ENCODE measurements around the gene PRCC.

PRCC gene

DNA sequence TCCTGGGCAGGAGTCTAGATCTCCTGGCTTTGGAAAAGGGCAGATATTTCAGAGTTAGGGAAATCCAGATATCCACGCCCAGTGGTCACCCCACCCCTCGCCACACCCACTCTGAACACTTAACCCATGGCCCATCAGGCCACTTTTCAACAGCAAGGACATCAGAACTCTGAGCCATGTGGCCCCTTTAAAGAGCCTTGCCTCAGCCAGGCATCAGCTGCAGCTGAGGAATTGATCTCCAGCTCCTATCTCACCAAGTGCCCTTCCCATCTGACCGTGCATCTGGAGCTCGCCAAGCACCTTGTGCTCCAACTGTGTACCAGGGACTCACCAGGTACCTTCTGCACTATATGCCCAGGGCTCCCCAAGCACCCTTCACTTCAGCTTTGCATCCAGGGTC, 69.6 kb downstream of the PRCC start:
- no peaks in the 10 kb centered on the region for H3K36me3 Mint-ChIP-seq (ENCODE audit: low read depth)
- H3K9me3 Mint-ChIP-seq: no peaks in the 10 kb centered on the region
- H3K4me3 Mint-ChIP-seq: no peak overlapping the region
- intact Hi-C loops (cut with micrococcal nuclease): no loop called here
- H3K4me1 Mint-ChIP-seq (ENCODE audit: low read depth): no peaks in the 10 kb centered on the region
- H3K27me3 Mint-ChIP-seq: peaks cover 80% of the 10 kb centered on the region
- no peak overlapping the region for H3K27ac Mint-ChIP-seq

DNA sequence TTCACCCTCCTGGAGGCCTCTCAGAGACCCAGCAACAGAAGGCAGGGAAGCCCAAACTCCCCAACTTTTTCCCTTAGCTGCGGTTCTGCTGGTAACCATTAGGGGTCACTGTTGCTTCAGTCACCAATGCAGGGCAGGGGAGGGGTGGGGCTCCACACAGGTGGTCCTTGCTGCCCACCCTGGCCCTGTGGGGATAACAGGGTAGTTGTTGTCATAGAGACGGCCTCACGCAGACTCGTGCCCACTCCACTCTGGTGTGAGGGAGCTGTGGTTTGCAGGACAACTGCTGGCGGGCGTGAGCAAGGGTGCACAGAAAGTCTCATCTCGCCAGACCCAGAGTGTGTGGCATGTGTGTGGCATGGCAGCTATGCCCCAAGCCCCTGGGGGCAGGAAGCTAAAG, 71.6 kb downstream of the PRCC start:
- Mint-ChIP-seq H3K36me3 (ENCODE audit: low read depth) (no peaks in the 10 kb centered on the region), H3K4me3 (no peak overlapping the region), H3K4me1 (ENCODE audit: low read depth) (peaks cover 10% of the 10 kb centered on the region), H3K27ac (no peak overlapping the region), H3K9me3 (no peaks in the 10 kb centered on the region), H3K27me3 (peaks cover 83% of the 10 kb centered on the region)
- intact Hi-C loops (cut with micrococcal nuclease): no loop called here

DNA sequence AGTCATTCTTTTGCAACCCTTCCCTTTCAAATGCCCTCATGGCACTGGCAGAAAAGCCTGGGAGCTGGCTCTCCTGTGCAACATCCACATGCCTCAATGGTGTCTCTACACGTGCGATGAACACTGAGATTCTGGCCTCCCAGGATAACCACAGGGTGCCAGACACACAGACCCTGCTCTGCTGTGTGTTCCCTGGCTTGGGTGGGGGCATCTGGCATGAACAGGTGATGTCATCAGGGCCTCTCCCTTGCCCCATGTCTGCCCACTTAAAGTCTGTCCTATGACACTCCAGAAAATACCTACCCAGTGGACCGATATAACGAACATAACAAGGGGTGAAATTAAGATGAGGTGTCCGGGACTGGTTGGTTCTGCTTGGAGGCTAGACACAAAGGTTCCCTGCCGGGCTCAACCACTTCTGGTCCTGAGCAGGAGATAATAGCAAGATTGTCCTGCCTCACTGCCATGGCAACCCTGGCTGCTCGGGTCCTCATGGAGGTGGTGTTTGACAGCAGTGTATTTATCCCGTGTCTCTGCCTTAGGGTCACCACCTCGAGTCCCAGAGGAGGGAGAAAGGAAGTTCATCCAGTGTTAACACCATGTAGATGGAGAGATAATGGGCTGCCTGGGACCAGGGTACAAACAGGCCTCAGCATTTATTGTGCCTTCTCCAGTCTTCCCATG, 72.2 kb downstream of the PRCC start:
- Mint-ChIP-seq H3K27ac (no peak overlapping the region), H3K27me3 (peaks cover 84% of the 10 kb centered on the region)

DNA sequence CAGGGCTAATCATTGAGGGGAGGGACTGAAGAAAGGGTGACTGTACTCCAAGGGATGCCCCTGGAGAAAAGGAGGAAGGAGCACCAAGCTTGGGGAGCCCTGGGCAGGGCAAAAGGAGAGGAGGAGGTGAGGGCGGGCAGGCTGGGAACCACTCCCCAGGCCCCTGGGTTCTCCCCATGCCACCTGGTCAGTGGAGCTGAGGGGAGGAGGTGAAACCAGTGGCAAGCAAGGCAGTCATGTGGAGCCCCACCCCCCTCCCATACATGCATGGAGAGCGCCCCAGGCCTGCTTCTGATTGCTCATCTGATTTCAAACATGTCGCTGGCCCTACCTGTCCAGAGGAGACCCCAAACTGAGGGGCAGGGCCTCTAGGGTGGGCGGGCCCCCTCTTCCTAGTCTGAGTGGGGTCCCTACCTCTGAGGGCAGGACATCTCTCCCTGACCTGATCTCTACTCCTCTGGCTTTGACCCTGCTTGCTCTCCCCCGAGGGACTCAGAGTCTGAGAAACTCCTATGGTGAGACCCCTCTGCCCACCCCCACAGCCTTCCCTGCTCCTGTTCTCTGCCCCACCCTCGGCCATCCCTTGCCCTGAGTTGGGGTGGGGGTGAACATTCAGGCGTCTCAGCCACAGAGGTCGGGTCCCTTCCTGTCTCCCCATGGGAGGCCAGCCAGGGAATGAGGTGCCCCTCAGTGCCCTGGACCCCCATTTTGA, 73.0 kb downstream of the PRCC start:
- Mint-ChIP-seq H3K4me3 (no peak overlapping the region), H3K4me1 (ENCODE audit: low read depth) (peaks cover 17% of the 10 kb centered on the region), H3K9me3 (no peaks in the 10 kb centered on the region), H3K27ac (no peak overlapping the region), H3K27me3 (peaks cover 84% of the 10 kb centered on the region), H3K36me3 (ENCODE audit: low read depth) (no peaks in the 10 kb centered on the region)
- intact Hi-C loops (cut with micrococcal nuclease): no loop called here

More for the DNA sequence above, 72.2 kb downstream of the PRCC start:
- Mint-ChIP-seq H3K9me3 (no peaks in the 10 kb centered on the region), H3K4me1 (ENCODE audit: low read depth) (peaks cover 10% of the 10 kb centered on the region), H3K36me3 (ENCODE audit: low read depth) (no peaks in the 10 kb centered on the region), H3K4me3 (no peak overlapping the region)
- intact Hi-C loops (cut with micrococcal nuclease): no loop called here

DNA sequence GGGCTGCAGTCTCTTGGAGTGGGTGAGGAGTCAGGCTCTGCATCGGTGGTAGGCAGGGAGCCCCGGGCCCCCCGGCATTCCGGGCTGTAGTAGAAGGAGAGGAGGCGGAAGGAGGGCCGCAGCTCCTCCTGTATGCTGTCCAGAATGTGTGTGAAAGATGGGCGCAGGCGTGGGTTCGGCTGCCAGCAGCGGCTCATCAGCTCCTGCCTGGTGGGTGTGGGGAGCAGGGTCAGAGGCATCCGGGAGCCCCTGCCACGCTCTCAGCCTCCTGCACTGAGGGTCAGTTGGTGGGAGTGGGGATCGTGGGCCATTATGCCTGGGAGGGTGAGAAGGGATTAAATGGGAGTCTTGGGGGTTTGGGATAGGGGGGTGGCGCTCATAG, 73.6 kb downstream of the PRCC start:
- Mint-ChIP-seq H3K4me3 (no peak overlapping the region), H3K4me1 (ENCODE audit: low read depth) (peaks cover 20% of the 10 kb centered on the region), H3K36me3 (ENCODE audit: low read depth) (no peaks in the 10 kb centered on the region), H3K27me3 (peaks cover 87% of the 10 kb centered on the region), H3K9me3 (no peaks in the 10 kb centered on the region), H3K27ac (no peak overlapping the region)
- intact Hi-C loops (cut with micrococcal nuclease): no loop called here

DNA sequence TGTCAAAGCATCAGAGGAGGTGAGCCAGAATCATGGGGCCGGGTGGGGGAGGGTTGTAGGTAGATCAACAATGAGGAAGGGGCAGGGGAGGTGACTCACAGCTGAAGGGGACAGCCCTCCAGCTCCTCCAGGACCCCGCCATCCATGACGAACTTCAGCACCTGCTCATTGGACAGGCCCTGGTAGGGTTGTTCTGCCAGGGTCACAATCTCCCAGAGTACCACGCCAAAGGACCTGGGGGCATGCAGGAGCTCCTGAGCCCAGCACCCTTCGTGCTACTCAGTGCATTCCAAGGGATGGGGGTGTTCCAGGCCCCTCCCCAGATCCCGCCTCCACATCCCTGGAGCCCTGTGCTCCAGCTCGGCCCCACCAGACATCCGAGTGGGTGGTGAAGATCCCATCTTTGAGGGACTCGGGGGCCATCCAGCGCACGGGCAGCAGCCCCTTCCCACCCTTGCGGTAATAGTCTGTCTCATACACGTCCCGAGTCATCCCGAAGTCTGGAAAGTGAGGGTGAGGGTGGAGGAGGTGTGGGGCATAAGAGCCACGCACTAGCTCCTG, 74.0 kb downstream of the PRCC start:
- H3K36me3 Mint-ChIP-seq (ENCODE audit: low read depth): no peaks in the 10 kb centered on the region
- H3K4me3 Mint-ChIP-seq: no peak overlapping the region
- peaks cover 87% of the 10 kb centered on the region for H3K27me3 Mint-ChIP-seq
- H3K4me1 Mint-ChIP-seq (ENCODE audit: low read depth): peaks cover 20% of the 10 kb centered on the region
- H3K9me3 Mint-ChIP-seq: no peaks in the 10 kb centered on the region
- H3K27ac Mint-ChIP-seq: no peak overlapping the region
- intact Hi-C loops (cut with micrococcal nuclease): no loop called here

DNA sequence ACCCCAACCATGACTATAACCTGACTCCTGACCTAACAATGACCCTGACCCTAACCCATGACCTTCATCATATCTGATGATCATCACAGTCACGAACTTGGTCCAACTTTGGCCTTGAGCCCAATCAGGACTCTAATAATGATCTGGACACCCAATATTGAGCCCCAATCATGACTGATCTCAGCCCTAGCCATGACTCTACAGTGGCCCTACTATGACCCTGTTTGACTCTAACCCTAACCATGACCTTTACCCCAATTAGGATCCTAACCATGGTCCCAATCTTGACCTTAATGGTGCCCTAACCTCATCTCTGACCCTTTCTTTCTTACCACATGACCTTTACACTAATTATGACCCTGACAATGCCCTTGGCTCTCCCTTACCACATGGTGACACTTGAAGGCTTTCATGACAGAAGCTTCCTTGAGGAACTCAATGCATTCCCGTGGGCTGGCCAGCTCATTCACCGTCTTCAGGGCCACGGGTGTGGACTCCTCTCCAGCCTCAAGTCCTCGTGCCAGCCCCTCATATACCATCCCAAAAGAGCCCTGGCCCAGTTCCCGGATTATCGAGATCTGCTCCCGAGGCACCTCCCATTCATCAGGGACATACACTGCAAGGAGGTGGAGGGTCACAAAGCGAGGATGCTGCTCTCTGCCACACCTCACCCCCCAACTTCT, 75.4 kb downstream of the PRCC start:
- Mint-ChIP-seq H3K36me3 (ENCODE audit: low read depth) (no peaks in the 10 kb centered on the region), H3K27me3 (peaks cover 91% of the 10 kb centered on the region), H3K4me1 (ENCODE audit: low read depth) (peaks cover 20% of the 10 kb centered on the region)

DNA sequence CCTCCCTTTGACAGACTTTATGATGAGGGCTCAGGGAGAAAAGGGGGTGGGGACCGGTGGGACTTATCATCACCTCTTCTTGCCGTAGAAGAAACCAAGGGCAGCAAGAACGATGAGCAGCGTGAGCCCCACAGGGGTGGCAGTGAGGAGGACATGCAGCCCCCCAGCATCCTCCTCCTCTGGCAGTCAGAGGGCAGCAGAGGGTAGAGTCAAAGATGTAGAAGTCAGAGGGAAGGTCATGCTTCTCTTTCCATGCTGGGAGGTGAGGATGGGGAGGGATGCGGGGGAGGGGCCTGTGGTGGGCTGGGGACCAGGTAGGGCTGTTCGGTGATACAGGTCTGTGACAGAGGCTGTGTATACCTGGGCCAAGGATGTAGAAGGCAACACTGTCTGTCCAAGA, 76.8 kb downstream of the PRCC start:
- no peaks in the 10 kb centered on the region for H3K9me3 Mint-ChIP-seq
- no peak overlapping the region for H3K4me3 Mint-ChIP-seq
- intact Hi-C loops (cut with micrococcal nuclease): no loop called here
- H3K4me1 Mint-ChIP-seq (ENCODE audit: low read depth): peaks cover 20% of the 10 kb centered on the region
- H3K36me3 Mint-ChIP-seq (ENCODE audit: low read depth): no peaks in the 10 kb centered on the region
- no peak overlapping the region for H3K27ac Mint-ChIP-seq
- peaks cover 92% of the 10 kb centered on the region for H3K27me3 Mint-ChIP-seq

More for the DNA sequence above, 75.4 kb downstream of the PRCC start:
- H3K4me3 Mint-ChIP-seq: no peak overlapping the region
- H3K27ac Mint-ChIP-seq: no peak overlapping the region
- H3K9me3 Mint-ChIP-seq: no peaks in the 10 kb centered on the region
- intact Hi-C loops (cut with micrococcal nuclease): no loop called here

DNA sequence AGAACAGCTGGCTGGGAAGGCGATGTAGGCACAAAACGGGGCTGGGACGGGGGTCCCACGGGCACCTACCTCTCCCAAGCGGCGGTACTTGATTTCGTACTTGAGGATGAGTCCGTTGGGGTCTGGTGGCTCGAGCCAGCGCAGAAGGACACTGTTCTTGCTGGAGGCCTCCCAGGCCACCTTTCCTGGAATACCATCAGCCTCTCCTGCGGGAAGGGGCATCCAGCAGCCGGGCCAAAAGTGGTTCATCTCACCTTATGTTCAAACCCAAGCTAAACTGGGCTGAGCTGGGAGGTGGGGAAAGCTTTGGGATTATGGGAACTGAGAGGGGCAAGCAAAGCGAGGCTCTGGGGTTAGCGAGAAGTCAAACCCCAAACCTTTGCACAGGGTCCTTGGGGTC, 77.3 kb downstream of the PRCC start:
- Mint-ChIP-seq H3K9me3 (no peaks in the 10 kb centered on the region), H3K27me3 (peaks cover 92% of the 10 kb centered on the region), H3K4me1 (ENCODE audit: low read depth) (peaks cover 20% of the 10 kb centered on the region), H3K36me3 (ENCODE audit: low read depth) (no peaks in the 10 kb centered on the region), H3K4me3 (no peak overlapping the region), H3K27ac (no peak overlapping the region)
- intact Hi-C loops (cut with micrococcal nuclease): no loop called here

DNA sequence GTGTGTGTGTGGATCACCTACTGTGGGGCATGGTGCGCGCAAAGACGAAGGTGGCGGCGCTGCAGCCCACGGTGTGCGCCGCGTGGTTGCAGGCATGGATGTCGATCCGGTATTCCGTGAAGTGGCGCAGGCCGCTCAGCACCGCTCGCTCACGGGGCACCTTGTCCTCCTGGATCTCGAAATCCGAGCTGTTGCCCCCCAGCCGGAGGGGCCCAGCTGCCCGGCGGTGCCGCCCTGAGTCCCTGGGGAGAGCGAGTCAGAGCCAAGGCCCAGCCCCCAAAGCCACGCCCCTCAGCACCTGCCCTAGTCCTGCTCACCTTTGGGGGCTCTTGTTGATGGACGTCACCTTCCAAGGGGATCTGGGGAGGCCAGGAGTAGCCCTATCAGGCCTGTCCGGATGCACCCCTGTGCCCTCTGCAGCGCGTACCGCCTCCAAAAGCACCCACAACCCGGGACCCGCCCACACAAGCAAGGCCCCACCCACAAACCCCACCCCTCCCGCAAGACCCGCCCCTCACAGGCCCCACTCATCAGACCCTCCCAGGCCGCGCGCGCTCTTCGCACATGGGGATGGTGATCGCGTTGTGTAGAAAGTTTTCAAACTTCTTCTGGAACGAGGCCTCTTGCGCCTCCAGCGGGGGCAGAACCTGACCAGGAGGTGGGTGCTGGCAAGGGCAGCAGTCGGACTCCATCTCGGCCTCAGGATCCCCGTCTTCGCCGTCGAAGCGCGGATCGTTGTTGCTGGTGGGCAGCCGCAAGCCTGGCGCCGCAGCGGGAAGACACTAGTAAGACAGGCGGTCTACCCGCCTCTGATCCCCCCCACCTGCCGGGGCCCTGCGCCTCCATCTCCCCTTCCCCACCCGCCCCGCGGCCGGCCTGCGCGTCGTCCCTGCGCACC, 78.0 kb downstream of the PRCC start:
- no peak overlapping the region for H3K27ac Mint-ChIP-seq
- no peak overlapping the region for H3K4me3 Mint-ChIP-seq
- intact Hi-C loops (cut with micrococcal nuclease): no loop called here
- H3K9me3 Mint-ChIP-seq: no peaks in the 10 kb centered on the region
- H3K27me3 Mint-ChIP-seq: peaks cover 92% of the 10 kb centered on the region
- H3K36me3 Mint-ChIP-seq (ENCODE audit: low read depth): no peaks in the 10 kb centered on the region
- H3K4me1 Mint-ChIP-seq (ENCODE audit: low read depth): peaks cover 20% of the 10 kb centered on the region

DNA sequence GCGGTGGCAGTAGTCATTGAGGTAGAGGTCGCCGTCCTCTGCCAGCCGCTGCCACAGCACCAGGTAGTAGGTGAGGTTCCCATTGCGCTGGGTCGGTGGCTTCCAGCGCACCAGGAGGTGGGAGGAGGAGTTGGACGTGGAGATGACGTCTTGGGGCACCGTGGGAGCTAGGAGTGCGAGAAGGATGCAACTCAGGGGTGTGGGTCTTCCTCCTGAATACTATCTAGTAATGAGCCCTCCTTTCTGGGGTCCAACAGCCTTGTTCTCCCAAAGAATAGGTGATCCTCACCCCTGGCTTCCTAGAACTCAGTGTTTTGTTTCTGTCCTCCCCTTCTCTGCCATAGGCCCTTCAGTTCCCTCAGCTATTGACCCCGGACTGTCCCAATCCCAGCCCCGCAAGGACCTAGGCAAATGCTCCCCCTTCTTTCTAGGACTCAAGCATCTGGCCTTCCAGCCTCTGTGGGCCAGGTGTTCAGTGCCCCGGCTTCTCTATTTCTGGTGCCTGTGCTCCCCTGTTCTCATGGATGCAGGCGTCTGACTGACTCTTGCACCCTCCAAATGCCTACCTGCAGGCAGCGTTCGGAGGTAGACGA, 78.7 kb downstream of the PRCC start:
- Mint-ChIP-seq H3K27me3 (peaks cover 85% of the 10 kb centered on the region), H3K4me1 (ENCODE audit: low read depth) (peaks cover 20% of the 10 kb centered on the region), H3K36me3 (ENCODE audit: low read depth) (no peaks in the 10 kb centered on the region), H3K4me3 (no peak overlapping the region), H3K9me3 (no peaks in the 10 kb centered on the region), H3K27ac (no peak overlapping the region)
- intact Hi-C loops (cut with micrococcal nuclease): no loop called here

DNA sequence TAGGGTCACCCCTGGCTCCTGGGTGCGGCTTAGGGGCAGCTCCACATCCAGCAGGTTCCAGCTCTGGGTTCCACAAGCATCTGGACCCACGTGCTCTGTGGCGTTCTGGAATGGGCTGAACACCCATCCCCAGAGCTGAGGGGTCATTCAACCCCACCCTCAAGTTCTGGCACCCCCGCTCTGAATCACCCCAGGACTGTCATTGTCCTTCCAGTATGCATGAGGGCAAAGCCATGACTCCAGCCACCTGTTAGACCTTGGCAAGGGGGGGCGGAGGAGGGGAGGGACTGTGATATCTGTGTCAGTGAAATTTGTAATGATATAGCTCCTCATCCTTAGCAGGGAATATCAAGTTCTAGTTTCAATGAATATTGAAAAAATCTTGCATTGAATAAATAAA, 79.3 kb downstream of the PRCC start:
- Mint-ChIP-seq H3K27ac (no peak overlapping the region), H3K36me3 (ENCODE audit: low read depth) (no peaks in the 10 kb centered on the region), H3K9me3 (no peaks in the 10 kb centered on the region), H3K4me3 (no peak overlapping the region), H3K27me3 (peaks cover 86% of the 10 kb centered on the region), H3K4me1 (ENCODE audit: low read depth) (peaks cover 20% of the 10 kb centered on the region)
- intact Hi-C loops (cut with micrococcal nuclease): no loop called here

Measured in dendritic cell treated with granulocyte-macrophage colony-stimulating factor and Interleukin-4, amounts not matched to agents 40 ng/mL and 50 ng/mL, for 4 days (primary cell).